K562 (cell line): ENCODE results near the gene ECE2. TPM values are rescaled to one million over a fixed set of nuclear protein-coding genes. Genes with fewer than 3 reads are reported as not detected.

Experiments used
- BHLHE40 ChIP-seq: IDR thresholded peaks from 2 replicates; pipeline ENCODE4 v1.6.1; 2011; ENCODE audit warnings: low read length, improper control_type of control experiment
- BRD4 ChIP-seq: fragments of 200-600 bp; sonication (generic); IDR thresholded peaks from 2 replicates; pipeline ENCODE4 v1.6.1; 2017; ENCODE audit warnings: inconsistent platforms
- CBX1 ChIP-seq: sonication (generic); IDR thresholded peaks from 2 replicates; pipeline ENCODE4 v1.6.1; 2016; ENCODE audit warnings: antibody characterized with exemption, low read depth, mild to moderate bottlenecking
- CREM ChIP-seq: IDR thresholded peaks from 2 replicates; pipeline ENCODE4 v1.6.1; 2014; ENCODE audit warnings: antibody characterized with exemption, low read depth
- DPF2 ChIP-seq: fragments of 450-650 bp; IDR thresholded peaks from 2 replicates; pipeline ENCODE4 v1.6.1; 2016
- EGR1 ChIP-seq: fragments of 450-650 bp; conservative IDR thresholded peaks from 2 replicates; pipeline ENCODE4 v1.6.1; 2017; ENCODE audit warnings: mild to moderate bottlenecking
- ELF1 ChIP-seq: fragments of 200-800 bp; sonication (Bioruptor generic); IDR thresholded peaks from 2 replicates; pipeline ENCODE4 v1.6.1; 2016; ENCODE audit warnings: missing genetic modification characterization, missing compliant biosample characterization
- ELF4 ChIP-seq: fragments of 450-650 bp; formaldehyde crosslinking; IDR thresholded peaks from 2 replicates; pipeline ENCODE4 v1.4.0; 2022; ENCODE audit warnings: missing genetic modification characterization
- ESRRA ChIP-seq: fragments of 450-650 bp; IDR thresholded peaks from 2 replicates; pipeline ENCODE4 v1.6.1; 2014; ENCODE audit warnings: low read depth, mild to moderate bottlenecking, moderate library complexity, borderline replicate concordance
- ETV6 ChIP-seq, 3 experiments: fragments of 150-350 bp in 1 of 3; sonication (generic) in 1 of 3; formaldehyde crosslinking in 1 of 3; IDR thresholded peaks; 2 replicates each; pipeline versions ENCODE4 v1.6.1 to v1.8.0; 2014 to 2022; ENCODE audit warnings: borderline replicate concordance in 2 of 3, low read depth in 2 of 3, antibody characterized with exemption in 1 of 3, low read length in 1 of 3, mild to moderate bottlenecking in 1 of 3, missing genetic modification reagents in 1 of 3
- FOXK2 ChIP-seq, 2 experiments: fragments of 450-650 bp; IDR thresholded peaks in 1 of 2; conservative IDR thresholded peaks in 1 of 2; 2 replicates each; pipeline ENCODE4 v1.6.1; 2016; ENCODE audit warnings: low read depth in 2 of 2, mild to moderate bottlenecking in 1 of 2
- GABPB1 ChIP-seq: sonication (generic); formaldehyde crosslinking; IDR thresholded peaks from 2 replicates; pipeline ENCODE4 v1.8.0; 2022; ENCODE audit warnings: mild to moderate bottlenecking, missing genetic modification reagents
- HMBOX1 ChIP-seq: sonication (generic); IDR thresholded peaks from 2 replicates; pipeline ENCODE4 v1.6.1; 2016
- HNRNPH1 ChIP-seq: fragments of 200-400 bp; formaldehyde crosslinking; optimal IDR thresholded peaks from 2 replicates; pipeline ENCODE3; 2017; ENCODE audit warnings: low read depth, mild to moderate bottlenecking, low read length, moderate library complexity
- KLF6 ChIP-seq: fragments of 250-450 bp; sonication (Bioruptor Pico); IDR thresholded peaks from 2 replicates; pipeline ENCODE4 v1.4.0; 2020; ENCODE audit warnings: mild to moderate bottlenecking, moderate library complexity, borderline replicate concordance
- MAX ChIP-seq: sonication (generic); formaldehyde crosslinking; IDR thresholded peaks from 2 replicates; pipeline ENCODE4 v1.9.0; 2022; ENCODE audit warnings: mild to moderate bottlenecking, missing genetic modification reagents
- MECOM ChIP-seq: fragments of 250-450 bp; sonication (Bioruptor Pico); IDR thresholded peaks from 2 replicates; pipeline ENCODE4 v1.8.0; 2022; ENCODE audit warnings: inconsistent platforms
- MXD1 ChIP-seq: fragments of 250-450 bp; sonication (Bioruptor Pico); IDR thresholded peaks from 2 replicates; pipeline ENCODE4 v1.8.0; 2021; ENCODE audit warnings: borderline replicate concordance, mild to moderate bottlenecking, moderate library complexity; ENCODE audit not compliant: poor library complexity, severe bottlenecking
- NR0B1 ChIP-seq: fragments of 450-650 bp; IDR thresholded peaks from one replicate; pipeline ENCODE4 v1.6.1; 2018; ENCODE audit warnings: mild to moderate bottlenecking, moderate library complexity; ENCODE audit not compliant: partially characterized antibody
- POLR2G ChIP-seq: fragments of 200-400 bp; formaldehyde crosslinking; IDR thresholded peaks from 2 replicates; pipeline ENCODE4 v1.6.1; 2017; ENCODE audit warnings: low read depth, mild to moderate bottlenecking, antibody characterized with exemption, low read length, moderate library complexity
- RAD51 ChIP-seq: fragments of 450-650 bp; IDR thresholded peaks from 2 replicates; pipeline ENCODE4 v1.7.1; 2016; ENCODE audit warnings: low read depth, mild to moderate bottlenecking, borderline replicate concordance
- USF1 ChIP-seq: sonication (generic); formaldehyde crosslinking; IDR thresholded peaks from 2 replicates; pipeline ENCODE4 v1.9.0; 2022; ENCODE audit warnings: mild to moderate bottlenecking, missing genetic modification reagents
- YY1 ChIP-seq, 3 experiments: IDR thresholded peaks; 2 replicates each; pipeline ENCODE4 v1.6.1; 2011; ENCODE audit warnings: low read length in 2 of 3, mild to moderate bottlenecking in 2 of 3, moderate library complexity in 2 of 3, borderline replicate concordance in 1 of 3, control low read depth in 1 of 3, low read depth in 1 of 3; ENCODE audit not compliant: insufficient read depth in 3 of 3, insufficient replicate concordance in 2 of 3, control insufficient read depth in 1 of 3, insufficient read length in 1 of 3; ENCODE audit errors: extremely low read depth in 1 of 3
- ZNF766 ChIP-seq: fragments of 200-800 bp; sonication (Bioruptor generic); conservative IDR thresholded peaks from 2 replicates; pipeline ENCODE4 v1.6.1; 2016; ENCODE audit warnings: missing genetic modification characterization, missing compliant biosample characterization
- polyA plus RNA-seq, 8 experiments: library from polyadenylated mRNA; depleted of rRNA in 4 of 8; stranded (reverse) in 5 of 8; unstranded in 3 of 8; fragments of >200 nt; fragmentation: Nextera tagmentation in 2 of 8; fragmentation: Illumina TruSeq in 1 of 8; extraction: Ambion mirVana in 2 of 8; extraction: Trizol in 1 of 8; gene quantifications; 2 replicates each; pipeline versions ENCODE4 v1.2.1 to v1.2.3, GENCODE V29; 2011 to 2014; ENCODE audit warnings: inconsistent platforms in 1 of 8, missing spikeins in 1 of 8
- total RNA-seq, 7 experiments: library from RNA; depleted of rRNA in 6 of 7; stranded (reverse); fragments of >200 nt in 6 of 7; fragmentation: Illumina TruSeq in 2 of 7; extraction: Trizol in 2 of 7; gene quantifications; 2 replicates each; pipeline versions ENCODE4 v1.2.1 to v1.2.3, GENCODE V29; 2011 to 2021; ENCODE audit warnings: low replicate concordance in 1 of 7

ECE2 gene
- total and polyA plus RNA-seq, 9 of the 15 experiments (the other 6 are each of a cell fraction or from before 2014, with no cell fraction given) = not detected

GRCh38 chr3:184314363-184314699 lies 38.5 kb downstream of the ECE2 start, which contains the start of gene EIF4G1 (continued):
- TF ChIP-seq ETV6 (IDR thresholded peaks at IDR 0.05; ENCODE audit: borderline replicate concordance in 1 of 2, low read depth in 2 of 2, low read length in 1 of 2) = no peak
- no peak for TF ChIP-seq ETV6 (CRISPR knock-in tag; IDR thresholded peaks at IDR 0.05; ENCODE audit: borderline replicate concordance)
- peak; percentile 85 for TF ChIP-seq POLR2G
- TF ChIP-seq HMBOX1 = no peak
- TF ChIP-seq DPF2 = 0 out of 2 replicates have a peak, but pooled peaks have one; percentile 3
- peak; percentile 65; the same call in 1 of the 2 replicates for TF ChIP-seq EGR1
- no peak for TF ChIP-seq ESRRA
- TF ChIP-seq CBX1 = no peak
- TF ChIP-seq ELF4 (CRISPR knock-in tag) = no peak
- TF ChIP-seq ELF1 = peak; percentile 84
- peak; percentile 89 for TF ChIP-seq MAX (CRISPR knock-in tag)
- no peak for TF ChIP-seq HNRNPH1
- no peak for TF ChIP-seq NR0B1
- TF ChIP-seq FOXK2 (conservative IDR thresholded peaks at IDR 0.05 in 1 of 2, IDR thresholded peaks at IDR 0.05 in 1 of 2; ENCODE audit: low read depth in 2 of 2) = peak; percentile 49 to 82; a peak in 2 of 4 replicates
- peak in 2 of 3 experiments; percentile 81 to 85 for TF ChIP-seq YY1 (IDR thresholded peaks at IDR 0.05; ENCODE audit: borderline replicate concordance in 1 of 3, control insufficient read depth in 1 of 3, extremely low read depth in 1 of 3, insufficient read depth in 3 of 3, insufficient read length in 1 of 3, insufficient replicate concordance in 2 of 3, low read depth in 1 of 3, low read length in 2 of 3)
- TF ChIP-seq CREM = peak; percentile 39; the same call in 1 of the 2 replicates
- TF ChIP-seq BRD4 = no peak
- peak; percentile 97 for TF ChIP-seq USF1 (CRISPR knock-in tag)
- TF ChIP-seq MECOM (CRISPR knock-in tag) = no peak
- peak; percentile 46 for TF ChIP-seq MXD1
- TF ChIP-seq RAD51 = peak; percentile 97
- peak; percentile 91 for TF ChIP-seq BHLHE40
- peak; percentile 55; the same call in 1 of the 2 replicates for TF ChIP-seq GABPB1 (CRISPR knock-in tag)
- TF ChIP-seq KLF6 (CRISPR knock-in tag) = no peak
- 0 out of 2 replicates have a peak, but pooled peaks have one; percentile 3 for TF ChIP-seq ZNF766 (CRISPR knock-in tag)
